Skeletal muscle cell (primary cell): ENCODE data around the gene PTGDR.
A peak's percentile ranks its signal among the peaks of the same experiment; 100 is the strongest.

Source experiments
- DNase-seq: peaks from one replicate; pipeline ENCODE4 v3.0.0-alpha.2; 2010; ENCODE audit warnings: low read depth
- H3K4me3 ChIP-seq: 2 replicates; pipeline ENCODE4 v1.5.1; 2011; ENCODE audit warnings: low read depth, mild to moderate bottlenecking, control low read depth, low read length, moderate library complexity

The PTGDR gene

DNA sequence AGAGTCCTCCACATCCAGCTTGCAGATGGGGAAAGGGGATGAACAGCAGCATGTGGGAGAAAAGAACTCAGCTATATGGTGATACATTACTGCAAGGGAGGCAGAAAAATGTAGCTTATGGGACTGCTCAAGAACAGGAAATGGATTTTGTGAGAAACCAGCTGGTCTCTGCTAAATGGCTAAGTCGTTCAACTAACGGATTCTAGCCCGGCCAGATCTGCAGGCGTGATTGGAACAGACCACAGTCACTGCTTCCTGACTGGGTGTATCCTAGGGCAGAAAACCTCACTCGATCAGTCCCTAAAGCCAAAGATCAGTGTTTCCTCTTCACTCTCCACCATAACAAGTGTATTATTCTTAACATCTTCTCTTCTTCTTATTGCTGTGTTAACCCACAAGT is 8.1 kb upstream of the PTGDR start:
- no peak overlapping the region for H3K4me3 ChIP-seq
- no peak for DNase-seq

DNA sequence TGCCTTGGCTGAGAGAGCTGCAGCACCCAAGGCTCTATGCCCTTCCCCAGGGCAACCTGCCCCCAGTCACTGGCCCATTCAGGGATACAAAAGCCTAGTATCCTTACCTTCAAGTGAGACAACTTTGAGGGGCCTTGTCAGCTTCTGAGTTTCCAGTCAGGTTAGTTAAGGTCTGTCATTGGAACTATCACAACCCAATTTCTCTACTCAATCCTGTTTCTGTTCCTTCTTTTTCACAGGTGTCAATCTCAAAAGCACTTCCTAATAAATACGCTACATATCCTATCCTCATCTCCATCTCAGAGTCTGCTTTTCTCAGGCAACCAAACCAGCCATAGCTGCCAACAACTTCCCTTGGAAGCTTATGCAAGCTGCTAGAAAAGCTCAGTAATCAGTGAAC is 4.9 kb upstream of the PTGDR start:
- DNase-seq, result no peak
- H3K4me3 ChIP-seq, result no peak overlapping the region

DNA sequence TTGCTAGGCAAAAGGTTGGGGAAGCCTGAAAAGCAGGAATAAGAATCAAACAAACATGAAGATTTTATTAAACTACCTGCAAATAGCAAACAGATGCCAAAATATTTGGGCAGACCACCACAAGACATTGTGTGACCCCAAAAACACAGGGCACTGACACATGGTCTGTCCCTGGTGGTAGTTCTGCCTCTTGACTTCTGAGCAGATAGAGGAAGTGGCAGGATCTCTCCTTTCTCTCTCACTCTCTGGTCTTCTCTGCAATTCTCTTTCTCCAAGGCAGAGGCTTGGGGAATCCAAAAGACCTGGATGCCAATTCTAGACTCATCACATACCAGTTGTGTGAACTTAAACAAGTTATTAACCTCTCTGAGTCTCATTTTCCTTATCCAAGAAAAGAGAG is 4.3 kb upstream of the PTGDR start:
- no peak for DNase-seq
- no peak overlapping the region for H3K4me3 ChIP-seq

DNA sequence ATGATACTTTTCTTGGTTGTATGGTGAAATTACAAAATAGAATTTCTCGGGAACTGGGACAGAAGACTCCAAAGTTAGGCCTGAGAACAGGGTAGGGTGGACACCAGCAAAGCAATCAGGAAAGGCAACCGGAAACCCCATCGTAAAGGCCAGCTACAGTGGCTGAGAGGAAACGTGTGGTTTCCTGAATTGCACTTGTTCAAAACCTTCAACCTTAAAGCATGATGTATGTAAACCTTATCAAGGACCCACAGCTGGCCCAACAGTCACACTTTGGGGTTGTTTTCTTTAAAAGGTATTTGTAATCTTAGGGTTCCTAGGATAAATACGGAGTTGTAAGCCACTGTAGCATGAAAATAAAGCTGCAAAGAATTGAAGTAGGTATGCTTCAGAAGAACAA is 2.2 kb upstream of the PTGDR start:
- no peak for DNase-seq
- no peak overlapping the region for H3K4me3 ChIP-seq

DNA sequence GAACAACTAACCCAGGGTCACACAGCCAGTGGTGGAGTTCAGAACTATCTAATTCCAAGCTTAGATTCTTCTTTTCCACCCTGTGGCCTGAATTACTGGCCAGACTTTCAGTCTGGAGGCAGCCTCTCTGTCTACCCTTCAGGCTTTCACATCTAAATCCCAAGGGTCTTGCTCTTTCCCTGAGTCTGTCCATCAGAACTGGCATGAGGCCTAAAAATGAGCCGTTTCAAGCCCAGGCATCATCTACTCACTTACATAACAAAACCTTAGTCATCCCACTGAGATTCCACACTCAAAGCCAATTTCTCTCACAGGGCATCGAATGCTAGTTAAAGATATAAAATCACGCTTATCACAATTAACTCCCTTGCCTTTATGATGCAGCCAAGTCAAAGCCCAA is 1.3 kb upstream of the PTGDR start:
- H3K4me3 ChIP-seq, result no peak overlapping the region
- peak; percentile 96 for DNase-seq

DNA sequence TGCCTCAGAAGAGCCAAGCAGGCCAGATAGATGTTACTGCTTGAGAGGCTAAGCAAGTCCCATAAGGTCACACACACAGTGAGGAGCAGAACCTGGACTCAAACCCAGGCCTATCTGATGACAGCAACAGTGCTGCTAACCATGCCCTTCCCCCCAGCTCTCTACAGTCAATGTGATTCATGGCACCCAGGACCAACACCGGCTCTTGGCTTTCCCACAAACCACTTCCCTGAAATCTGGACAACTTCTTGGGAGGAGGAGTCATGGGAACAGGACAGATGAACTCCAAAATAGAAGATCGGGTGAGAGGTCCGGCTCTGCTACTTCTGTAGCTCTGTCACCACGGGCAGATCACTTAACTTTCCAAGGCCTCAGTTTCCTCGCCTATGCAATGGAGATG is 716 bp upstream of the PTGDR start:
- peak; percentile 59 for DNase-seq
- H3K4me3 ChIP-seq, result no peak overlapping the region

DNA sequence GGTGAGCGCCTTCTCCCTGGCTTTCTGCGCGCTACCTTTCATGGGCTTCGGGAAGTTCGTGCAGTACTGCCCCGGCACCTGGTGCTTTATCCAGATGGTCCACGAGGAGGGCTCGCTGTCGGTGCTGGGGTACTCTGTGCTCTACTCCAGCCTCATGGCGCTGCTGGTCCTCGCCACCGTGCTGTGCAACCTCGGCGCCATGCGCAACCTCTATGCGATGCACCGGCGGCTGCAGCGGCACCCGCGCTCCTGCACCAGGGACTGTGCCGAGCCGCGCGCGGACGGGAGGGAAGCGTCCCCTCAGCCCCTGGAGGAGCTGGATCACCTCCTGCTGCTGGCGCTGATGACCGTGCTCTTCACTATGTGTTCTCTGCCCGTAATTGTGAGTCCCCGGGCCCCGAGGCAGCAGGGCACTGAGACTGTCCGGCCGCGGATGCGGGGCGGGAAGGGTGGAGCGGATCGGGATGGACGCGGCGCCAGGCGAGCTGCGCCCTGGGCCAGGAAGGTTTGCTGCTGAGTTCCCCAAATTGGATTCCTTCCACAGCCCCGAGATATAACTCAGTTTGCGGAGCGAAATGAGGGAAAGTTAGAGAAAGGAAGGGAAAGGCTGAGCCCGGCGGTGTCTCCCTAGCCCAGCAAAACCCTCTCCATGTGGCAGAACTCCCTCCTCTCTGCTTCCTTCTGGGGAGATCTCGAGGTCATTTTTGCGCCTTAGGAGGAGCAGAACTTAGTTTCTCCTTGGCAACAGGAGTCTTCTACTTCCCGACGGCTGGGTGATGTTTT is 972 bp downstream of the PTGDR start:
- DNase-seq, result no peak
- H3K4me3 ChIP-seq, result peak overlapping the region; percentile 43

DNA sequence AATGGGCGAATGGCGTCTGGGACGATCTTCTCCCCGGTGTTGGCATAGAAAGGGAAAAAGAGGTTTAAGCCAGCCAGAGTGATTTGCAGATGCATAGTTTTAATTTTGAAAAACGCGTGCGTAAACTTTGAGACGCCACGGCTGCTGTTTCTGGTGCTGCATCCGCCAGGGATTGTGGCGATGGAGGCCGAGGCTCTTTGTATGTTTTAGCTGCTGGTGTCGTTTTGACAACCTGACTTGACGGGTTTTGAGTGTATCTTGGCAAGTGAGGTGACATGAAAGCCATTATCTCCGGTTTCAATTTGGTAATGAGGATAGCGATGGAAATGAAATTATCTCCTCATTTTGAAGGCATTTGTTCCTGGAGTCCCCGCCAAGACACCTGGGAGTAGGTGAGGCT is 1.6 kb downstream of the PTGDR start:
- no peak for DNase-seq
- peak overlapping the region; percentile 43 for H3K4me3 ChIP-seq

DNA sequence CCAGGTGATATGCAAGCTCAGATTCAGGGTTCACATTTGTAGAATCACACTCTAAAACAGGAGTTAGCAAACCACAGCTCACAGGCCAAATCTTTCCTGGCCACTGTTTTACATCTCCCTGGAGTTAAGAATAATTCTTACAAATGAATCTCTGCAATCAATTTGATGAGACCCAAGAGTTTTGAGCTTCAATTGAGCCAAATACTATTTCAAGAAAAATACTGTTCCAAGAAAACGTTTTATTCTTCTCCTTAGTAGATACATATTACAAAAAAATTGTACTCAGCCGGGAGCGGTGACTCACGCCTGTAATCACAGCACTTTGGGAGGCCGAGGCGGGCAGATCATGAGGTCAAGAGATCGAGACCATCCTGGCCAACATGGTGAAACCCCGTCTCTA is 2.5 kb downstream of the PTGDR start:
- DNase-seq, result no peak
- no peak overlapping the region for H3K4me3 ChIP-seq

DNA sequence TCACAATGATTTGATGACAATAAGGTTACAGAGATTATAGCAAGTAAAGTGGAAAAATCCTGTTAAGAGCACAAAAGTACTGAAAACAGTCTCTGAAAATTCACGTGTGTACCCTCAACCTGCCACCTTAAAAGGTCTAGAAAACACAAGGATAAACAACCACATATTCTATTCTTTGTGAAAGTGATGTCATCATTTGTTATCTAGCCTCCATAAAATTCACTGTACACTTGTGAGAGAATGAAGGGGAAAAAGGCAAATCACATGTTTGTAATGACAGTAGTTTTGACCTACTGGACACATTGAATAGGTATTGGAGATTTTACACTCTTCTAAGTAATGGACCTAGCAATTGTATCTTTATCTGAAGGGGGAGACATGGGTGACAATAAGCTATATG is 4.0 kb downstream of the PTGDR start:
- DNase-seq, result no peak
- H3K4me3 ChIP-seq, result no peak overlapping the region

DNA sequence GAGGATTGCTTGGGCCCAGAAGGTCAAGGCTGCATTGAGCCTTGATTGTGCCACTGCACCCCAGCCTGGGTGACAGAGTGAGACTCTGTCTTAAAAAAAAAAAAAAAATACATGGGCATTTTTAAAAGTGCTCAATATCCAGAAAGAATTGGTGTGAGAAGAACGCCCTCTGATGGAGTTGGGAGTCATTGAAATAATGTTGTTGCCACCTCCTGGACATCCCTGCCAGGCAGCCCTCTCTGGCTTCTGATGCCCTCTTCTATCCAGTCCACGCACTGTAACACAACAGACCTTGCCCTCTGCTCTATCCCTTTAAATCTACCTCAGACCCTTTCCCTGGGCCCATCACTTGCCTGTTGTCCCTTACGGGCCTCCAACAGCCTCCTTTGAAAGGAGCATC is 4.9 kb downstream of the PTGDR start:
- no peak for DNase-seq

DNA sequence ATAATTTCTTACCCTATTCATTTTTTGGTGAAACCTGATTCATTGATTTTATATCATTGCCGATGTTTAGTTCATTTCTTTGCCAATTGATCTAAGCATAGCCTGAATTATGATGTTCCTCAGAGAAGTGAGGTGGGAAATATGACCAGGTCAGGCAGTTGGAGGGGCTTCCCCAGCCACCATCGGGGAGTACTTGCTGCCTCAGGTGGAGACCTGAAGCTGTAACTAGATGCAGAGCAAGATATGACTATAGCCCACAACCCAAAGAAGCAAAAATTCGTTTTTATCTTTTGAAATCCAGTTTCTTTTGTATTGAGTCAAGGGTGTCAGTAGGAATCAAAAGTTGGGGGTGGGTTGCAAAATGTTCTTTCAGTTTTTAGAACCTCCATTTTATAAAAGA is 7.9 kb downstream of the PTGDR start:
- no peak for DNase-seq

More for the DNA sequence above, 4.9 kb downstream of the PTGDR start:
- no peak overlapping the region for H3K4me3 ChIP-seq

DNA sequence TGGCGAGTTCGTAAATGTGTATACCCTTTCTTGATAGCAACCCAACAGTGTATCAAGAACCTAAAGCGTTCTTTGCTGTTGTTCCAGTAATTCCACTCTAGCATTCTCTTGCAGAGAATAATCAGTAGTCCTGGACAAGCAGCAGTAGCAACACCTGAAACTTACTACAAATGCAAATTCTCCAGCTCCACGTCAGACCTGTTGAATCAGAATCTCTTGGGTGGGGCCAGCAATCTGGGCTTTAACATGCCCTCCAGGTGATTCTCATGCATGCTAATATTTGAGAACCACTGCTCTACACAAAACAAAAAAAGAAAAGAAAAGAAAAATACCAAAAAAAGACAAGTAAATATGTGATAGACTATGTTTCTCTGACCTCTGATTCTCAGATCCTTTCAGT is 10.1 kb downstream of the PTGDR start:
- DNase-seq, result no peak
- no peak overlapping the region for H3K4me3 ChIP-seq

More for the DNA sequence above, 7.9 kb downstream of the PTGDR start:
- H3K4me3 ChIP-seq, result no peak overlapping the region

DNA sequence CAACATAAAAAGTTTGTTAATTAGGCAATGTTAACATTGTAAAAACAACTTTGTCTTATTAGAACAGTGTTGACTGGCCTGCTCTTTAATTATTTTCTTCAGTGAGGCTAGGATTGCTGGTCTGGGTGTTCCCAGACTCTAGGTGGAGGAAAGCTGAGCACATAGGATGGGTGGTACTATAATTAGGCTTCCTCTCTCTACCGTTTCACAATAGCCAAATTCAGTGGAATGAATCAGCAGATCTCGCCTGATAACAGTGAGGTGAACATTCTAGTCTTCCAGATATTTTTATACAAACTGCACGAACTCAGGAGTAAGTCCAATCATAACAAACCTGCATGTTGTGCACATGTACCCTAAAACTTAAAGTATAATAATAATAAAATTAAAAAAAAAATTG is 11.9 kb downstream of the PTGDR start:
- no peak overlapping the region for H3K4me3 ChIP-seq
- DNase-seq, result no peak

DNA sequence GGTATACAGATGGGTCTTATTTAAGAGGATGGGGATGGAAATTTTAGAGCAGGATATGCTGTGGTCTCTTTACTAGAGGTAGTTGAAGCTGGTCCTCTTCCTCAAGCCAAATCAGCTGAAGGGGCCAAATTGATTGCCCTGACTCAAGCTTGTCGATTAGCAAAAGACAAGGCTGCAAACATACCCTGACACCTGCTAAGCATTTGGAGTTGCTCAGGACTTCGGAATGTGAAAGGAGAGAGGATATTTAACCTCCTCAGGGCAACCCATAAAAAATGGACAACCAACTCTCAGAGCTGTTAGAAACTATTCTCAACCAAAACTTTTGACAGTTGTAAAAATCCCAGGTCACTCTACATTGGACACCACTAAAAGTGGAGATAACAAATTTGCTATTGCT is 15.6 kb downstream of the PTGDR start:
- no peak overlapping the region for H3K4me3 ChIP-seq
- DNase-seq, result no peak

DNA sequence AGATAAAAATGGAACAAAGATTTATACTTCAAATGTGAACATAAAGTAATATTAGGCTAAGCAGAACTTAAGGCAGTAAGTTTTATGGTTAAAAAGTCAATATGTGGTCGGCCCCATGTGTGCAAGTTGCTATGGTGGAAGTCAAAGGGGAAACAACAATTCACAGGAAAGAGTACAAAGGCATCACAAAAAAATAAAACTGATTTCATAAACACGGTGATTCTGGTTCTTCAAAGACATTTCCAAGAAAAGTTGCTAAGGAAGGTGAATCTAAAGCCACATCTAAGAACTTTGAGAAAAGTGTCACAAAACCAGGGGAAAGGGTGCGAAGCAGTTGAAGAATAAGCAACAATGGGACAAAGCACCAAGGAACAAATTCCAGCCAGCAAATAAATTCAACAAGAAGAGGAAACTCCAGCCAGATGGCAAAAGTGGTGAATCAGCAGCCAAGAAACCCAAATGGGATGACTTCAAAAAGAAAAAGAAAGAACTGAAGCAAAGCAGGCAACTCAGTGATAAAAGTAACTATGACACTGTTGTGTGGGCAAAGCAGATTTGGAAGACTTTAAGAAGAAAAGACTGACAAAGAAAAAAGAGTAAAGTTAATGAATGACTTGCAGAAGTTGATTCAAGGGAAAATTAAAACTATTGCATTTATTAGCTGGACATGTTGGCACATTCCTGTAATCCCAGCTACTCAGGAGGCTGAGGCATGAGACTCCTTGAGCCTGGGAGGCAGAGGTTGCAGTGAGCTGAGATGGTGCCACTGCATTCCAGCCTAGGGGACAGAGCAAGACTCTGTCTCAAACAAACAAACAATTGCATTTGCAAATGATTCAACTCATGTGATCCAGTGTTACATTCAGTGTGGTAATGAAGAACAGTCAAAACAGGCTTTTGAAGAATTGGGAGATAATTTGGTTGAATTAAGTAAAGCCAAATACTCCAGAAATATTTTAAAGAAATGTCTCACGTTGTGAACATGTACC is 19.5 kb downstream of the PTGDR start:
- no peak overlapping the region for H3K4me3 ChIP-seq
- DNase-seq, result no peak

DNA sequence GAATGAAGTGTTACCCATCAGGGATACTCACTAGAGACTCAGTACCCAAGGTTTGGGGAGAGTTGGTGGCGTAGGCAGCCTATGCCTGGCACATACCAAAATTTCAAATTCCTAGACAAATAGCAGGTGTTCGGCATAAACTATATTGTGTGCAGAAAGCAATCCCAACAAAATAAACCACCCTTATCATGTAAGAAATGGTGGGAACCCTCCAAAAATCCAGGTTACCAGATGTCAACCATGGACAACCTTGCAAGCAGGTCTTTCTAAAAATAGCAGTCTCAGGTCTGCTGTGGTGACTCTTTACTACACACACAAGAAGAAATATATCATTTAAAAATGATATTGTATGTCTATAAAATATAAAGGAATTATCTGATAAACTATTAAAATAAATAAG is 28.9 kb downstream of the PTGDR start:
- DNase-seq, result no peak
- no peak overlapping the region for H3K4me3 ChIP-seq

DNA sequence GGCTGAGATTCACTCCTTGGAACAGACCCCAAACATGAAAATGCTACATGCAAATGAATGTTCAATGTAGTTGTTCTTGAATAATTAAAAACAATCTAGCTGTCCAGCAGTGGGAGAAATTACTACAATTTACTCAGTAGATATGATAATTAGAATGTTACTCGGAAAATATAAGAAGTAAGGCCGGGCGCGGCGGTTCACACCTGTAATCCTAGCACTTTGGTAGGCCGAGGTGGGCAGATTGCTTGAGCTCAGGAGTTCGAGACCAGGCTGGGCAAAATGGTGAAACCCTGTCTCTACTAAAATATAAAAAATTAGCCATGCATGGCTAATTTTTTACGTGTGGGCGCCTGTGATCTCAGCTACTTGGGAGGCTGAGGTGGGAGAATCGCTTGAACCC is 31.3 kb downstream of the PTGDR start:
- DNase-seq, result no peak

DNA sequence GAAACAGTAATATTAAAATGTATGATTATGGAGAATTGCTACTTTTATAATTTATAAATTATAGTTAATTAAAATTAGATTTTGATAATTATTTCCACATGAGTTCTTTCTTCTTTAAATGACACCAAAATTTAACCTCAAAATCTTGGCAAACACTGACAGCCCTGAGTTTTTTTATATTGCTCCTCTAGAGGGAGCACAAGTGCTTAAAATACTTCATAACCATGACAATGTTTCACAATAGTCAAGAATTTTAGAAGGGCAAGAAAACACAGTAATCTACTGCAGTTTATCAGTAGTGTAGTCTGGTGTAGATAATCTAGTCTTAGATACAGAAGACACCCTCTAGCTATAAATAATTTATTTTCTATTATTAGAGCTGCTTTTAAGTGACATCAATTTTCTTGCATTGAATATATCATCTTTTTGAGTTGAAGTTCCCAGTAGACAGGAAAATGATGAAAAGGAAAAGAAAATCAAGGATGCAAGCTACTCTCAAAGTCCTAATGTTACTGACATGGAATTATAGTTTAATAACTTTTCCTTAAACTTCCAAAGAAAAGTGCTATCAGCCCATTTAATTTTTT is 32.3 kb downstream of the PTGDR start:
- H3K4me3 ChIP-seq, result no peak overlapping the region
- no peak for DNase-seq

More for the DNA sequence above, 31.3 kb downstream of the PTGDR start:
- no peak overlapping the region for H3K4me3 ChIP-seq

DNA sequence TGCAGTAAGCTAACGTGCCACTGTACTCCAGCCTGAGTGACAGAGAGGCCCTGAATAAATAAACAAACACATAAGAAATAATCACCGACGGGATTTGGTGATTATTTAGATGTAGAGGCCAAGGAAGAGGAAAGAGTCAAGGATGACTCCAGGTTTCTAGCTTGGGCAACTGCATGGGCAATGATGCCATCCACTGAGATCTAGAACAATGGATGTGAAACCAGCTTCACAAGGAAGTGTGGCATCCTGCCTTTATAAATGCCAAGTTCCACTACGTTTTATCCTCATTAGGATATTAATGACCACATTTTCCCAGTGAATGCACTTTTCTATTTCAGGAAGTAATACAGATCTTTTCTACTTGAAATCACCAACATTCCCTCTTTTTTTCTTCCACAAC is 35.7 kb downstream of the PTGDR start:
- no peak for DNase-seq
- no peak overlapping the region for H3K4me3 ChIP-seq
